Fibroblast of lung (primary cell): ENCODE measurements around the gene LGR4. TPM values are rescaled to one million over a fixed set of nuclear protein-coding genes. Genes with fewer than 3 reads are reported as not detected.
A peak's percentile ranks its signal among the peaks of the same experiment; 100 is the strongest.

Experiments used
- DNase-seq, 2 donors: peaks; one replicate each; pipeline versions ENCODE4 v3.0.0 to v3.0.0-alpha.2; 2010; ENCODE audit warnings: low read depth in 2 of 2
- H2AFZ ChIP-seq: 2 replicates; pipeline ENCODE4 v1.5.1; 2012; ENCODE audit warnings: low read length, control low read depth, inconsistent platforms
- H3K27ac ChIP-seq: 2 replicates; pipeline ENCODE4 v1.5.1; 2011; ENCODE audit warnings: low read length, control low read depth; ENCODE audit not compliant: insufficient read depth
- H3K27me3 ChIP-seq: 2 replicates; pipeline ENCODE4 v1.5.1; 2011; ENCODE audit warnings: mild to moderate bottlenecking, low read length; ENCODE audit not compliant: control insufficient read depth, insufficient read depth
- H3K36me3 ChIP-seq: 2 replicates; pipeline ENCODE4 v1.5.1; 2011; ENCODE audit warnings: low read length; ENCODE audit not compliant: control insufficient read depth, insufficient read depth
- H3K4me1 ChIP-seq: 2 replicates; pipeline ENCODE4 v1.5.1; 2011; ENCODE audit warnings: low read length; ENCODE audit not compliant: control insufficient read depth, insufficient read depth; ENCODE audit errors: extremely low read depth
- H3K4me2 ChIP-seq: 2 replicates; pipeline ENCODE4 v1.5.1; 2011; ENCODE audit warnings: low read length, control low read depth; ENCODE audit not compliant: insufficient read depth; ENCODE audit errors: extremely low read depth
- H3K4me3 ChIP-seq, 4 experiments: fragments of 200-600 bp in 1 of 4; sonication (generic) in 1 of 4; replicated peaks in 1 of 4; 2 replicates each; pipeline ENCODE4 v1.5.1; 2011 to 2016; ENCODE audit warnings: low read length in 4 of 4, low read depth in 3 of 4, mild to moderate bottlenecking in 3 of 4, control low read depth in 2 of 4, inconsistent platforms in 1 of 4, mixed read lengths in 1 of 4; ENCODE audit not compliant: insufficient read depth in 1 of 4; ENCODE audit errors: control extremely low read depth in 1 of 4
- H3K79me2 ChIP-seq: 2 replicates; pipeline ENCODE4 v1.5.1; 2012; ENCODE audit warnings: mild to moderate bottlenecking, low read length, inconsistent platforms; ENCODE audit not compliant: control insufficient read depth, insufficient read depth
- H3K9ac ChIP-seq: 2 replicates; pipeline ENCODE4 v1.5.1; 2011; ENCODE audit warnings: mild to moderate bottlenecking, low read length, control low read depth; ENCODE audit not compliant: insufficient read depth
- H3K9me3 ChIP-seq: 2 replicates; pipeline ENCODE4 v1.5.1; 2012; ENCODE audit warnings: low read depth, low read length; ENCODE audit not compliant: control insufficient read depth, insufficient read depth
- H4K20me1 ChIP-seq: 2 replicates; pipeline ENCODE4 v1.5.1; 2011; ENCODE audit warnings: low read length; ENCODE audit not compliant: control insufficient read depth, insufficient read depth; ENCODE audit errors: extremely low read depth
- EZH2 ChIP-seq: IDR thresholded peaks from 2 replicates; pipeline ENCODE4 v1.5.1; 2012; ENCODE audit warnings: low read length, control low read depth, mild to moderate bottlenecking; ENCODE audit errors: missing control alignments
- polyA plus RNA-seq, 2 donors: library from polyadenylated mRNA; depleted of rRNA in 1 of 2; stranded (reverse) in 1 of 2; unstranded in 1 of 2; fragments of >200 nt; gene quantifications; 2 replicates each; pipeline ENCODE4 v1.2.1, GENCODE V29; 2011 to 2012; ENCODE audit warnings: missing spikeins in 1 of 2
- total RNA-seq: library from RNA; depleted of rRNA; stranded (reverse); fragments of >200 nt; gene quantifications from 2 replicates; pipeline ENCODE4 v1.2.1, GENCODE V29; 2014
- TF ChIP-seq, protein P1 (sequence below), 2 donors: IDR thresholded peaks in 1 of 2; conservative IDR thresholded peaks in 1 of 2; 1 replicate in 1 of 2; 2 replicates in 1 of 2; pipeline ENCODE4 v1.5.1; 2011 to 2012; ENCODE audit warnings: low read length in 2 of 2, control low read depth in 1 of 2, inconsistent platforms in 1 of 2, low read depth in 1 of 2, mild to moderate bottlenecking in 1 of 2

The LGR4 gene
- total and polyA plus RNA-seq, 2 donors (not counting 1 experiment from before 2014, with no cell fraction given) = 6.4 to 8.8 TPM

- H4K20me1 ChIP-seq = no peaks in the 10 kb centered on the region
- no peak overlapping the region for H3K9ac ChIP-seq
- H3K4me3 ChIP-seq = no peak overlapping the region
- no peak overlapping the region for H2AFZ ChIP-seq
- H3K27me3 ChIP-seq = no peaks in the 10 kb centered on the region
- H3K36me3 ChIP-seq = no peaks in the 10 kb centered on the region
- H3K27ac ChIP-seq = no peak overlapping the region
- no peak for TF ChIP-seq EZH2
- no peak overlapping the region for H3K4me2 ChIP-seq
- H3K9me3 ChIP-seq = no peaks in the 10 kb centered on the region
- DNase-seq = no peak
- H3K4me1 ChIP-seq = peaks cover 9% of the 10 kb centered on the region
- no peaks in the 10 kb centered on the region for H3K79me2 ChIP-seq
These were observed 7.7 kb downstream of the LGR4 start for GRCh38 chr11:27464909-27465308.

DNA sequence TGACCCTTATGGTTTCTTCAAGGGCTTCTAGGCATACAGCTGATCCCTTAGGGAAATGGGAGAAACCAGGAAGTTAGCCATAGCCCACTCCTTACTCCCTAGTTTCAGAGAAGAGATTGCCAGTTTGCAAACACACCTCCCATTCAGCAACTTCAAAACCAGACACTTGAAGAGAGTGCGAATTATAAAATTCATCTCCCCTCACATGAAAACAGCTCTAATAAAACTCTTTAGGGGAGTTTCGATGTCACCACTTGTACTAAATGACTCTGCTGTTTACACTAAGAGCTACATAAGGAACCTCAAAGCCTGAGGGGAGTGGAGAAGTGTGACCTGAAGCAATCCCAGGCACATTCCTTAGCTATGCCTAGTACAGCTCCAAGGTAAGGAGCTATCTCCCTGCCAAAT, 8.3 kb downstream of the LGR4 start:
- Histone ChIP-seq H4K20me1 (no peaks in the 10 kb centered on the region), H3K79me2 (no peaks in the 10 kb centered on the region), H3K9ac (no peak overlapping the region), H2AFZ (no peak overlapping the region), H3K9me3 (no peaks in the 10 kb centered on the region), H3K4me1 (peaks cover 9% of the 10 kb centered on the region), H3K27me3 (no peaks in the 10 kb centered on the region), H3K4me3 (no peak overlapping the region), H3K4me2 (no peak overlapping the region), H3K27ac (no peak overlapping the region), H3K36me3 (no peaks in the 10 kb centered on the region)
- no peak for TF ChIP-seq EZH2
- TF ChIP-seq, protein P1, sequence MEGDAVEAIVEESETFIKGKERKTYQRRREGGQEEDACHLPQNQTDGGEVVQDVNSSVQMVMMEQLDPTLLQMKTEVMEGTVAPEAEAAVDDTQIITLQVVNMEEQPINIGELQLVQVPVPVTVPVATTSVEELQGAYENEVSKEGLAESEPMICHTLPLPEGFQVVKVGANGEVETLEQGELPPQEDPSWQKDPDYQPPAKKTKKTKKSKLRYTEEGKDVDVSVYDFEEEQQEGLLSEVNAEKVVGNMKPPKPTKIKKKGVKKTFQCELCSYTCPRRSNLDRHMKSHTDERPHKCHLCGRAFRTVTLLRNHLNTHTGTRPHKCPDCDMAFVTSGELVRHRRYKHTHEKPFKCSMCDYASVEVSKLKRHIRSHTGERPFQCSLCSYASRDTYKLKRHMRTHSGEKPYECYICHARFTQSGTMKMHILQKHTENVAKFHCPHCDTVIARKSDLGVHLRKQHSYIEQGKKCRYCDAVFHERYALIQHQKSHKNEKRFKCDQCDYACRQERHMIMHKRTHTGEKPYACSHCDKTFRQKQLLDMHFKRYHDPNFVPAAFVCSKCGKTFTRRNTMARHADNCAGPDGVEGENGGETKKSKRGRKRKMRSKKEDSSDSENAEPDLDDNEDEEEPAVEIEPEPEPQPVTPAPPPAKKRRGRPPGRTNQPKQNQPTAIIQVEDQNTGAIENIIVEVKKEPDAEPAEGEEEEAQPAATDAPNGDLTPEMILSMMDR (conservative IDR thresholded peaks at IDR 0.05 in 1 of 2, IDR thresholded peaks at IDR 0.05 in 1 of 2; ENCODE audit: low read depth in 1 of 2, low read length in 2 of 2) = no peak
- DNase-seq = peak in 1 of 2 donors; percentile 88

- no peaks in the 10 kb centered on the region for H3K27me3 ChIP-seq
- no peak overlapping the region for H3K4me3 ChIP-seq
- no peak overlapping the region for H3K27ac ChIP-seq
- H3K9ac ChIP-seq = no peak overlapping the region
- no peaks in the 10 kb centered on the region for H4K20me1 ChIP-seq
- H3K4me1 ChIP-seq = peaks cover 7% of the 10 kb centered on the region
- H3K4me2 ChIP-seq = no peak overlapping the region
- H3K9me3 ChIP-seq = no peaks in the 10 kb centered on the region
- H3K79me2 ChIP-seq = no peaks in the 10 kb centered on the region
- no peak for DNase-seq
- TF ChIP-seq, protein P1 (conservative IDR thresholded peaks at IDR 0.05 in 1 of 2, IDR thresholded peaks at IDR 0.05 in 1 of 2; ENCODE audit: low read depth in 1 of 2, low read length in 2 of 2) = no peak
- H3K36me3 ChIP-seq = no peaks in the 10 kb centered on the region
- no peak overlapping the region for H2AFZ ChIP-seq
These were observed 10.0 kb downstream of the LGR4 start for GRCh38 chr11:27462543-27462942.
